Thymus (tissue), 11 donors: ENCODE measurements around the gene ZNF622. TPM values are rescaled to one million over a fixed set of nuclear protein-coding genes. Genes with fewer than 3 reads are reported as not detected.
A peak's percentile ranks its signal among the peaks of the same experiment; 100 is the strongest.
"Not testable (repeated sequence)": the region's sequence is repeated elsewhere in the genome, so short reads cannot be mapped to it uniquely, and the experiment has no call there.

ENCODE experiments used
- DNase-seq, 9 donors: peaks; one replicate each; pipeline ENCODE4 v3.0.0-alpha.2; 2013; ENCODE audit warnings: low spot score in 9 of 9, low read depth in 6 of 9, missing footprints in 1 of 9
- H3K27ac ChIP-seq, 2 donors: one replicate each; pipeline ENCODE4 v1.5.1; 2013; ENCODE audit warnings: control low read depth in 1 of 2, low read depth in 1 of 2, low read length in 1 of 2, mild to moderate bottlenecking in 1 of 2, moderate library complexity in 1 of 2
- H3K27me3 ChIP-seq, 2 donors: one replicate each; pipeline ENCODE4 v1.5.1; 2013; ENCODE audit warnings: low read length in 1 of 2; ENCODE audit not compliant: control insufficient read depth in 2 of 2, insufficient read depth in 1 of 2
- H3K36me3 ChIP-seq, 2 donors: one replicate each; pipeline ENCODE4 v1.5.1; 2013; ENCODE audit warnings: low read length in 1 of 2, mild to moderate bottlenecking in 1 of 2, moderate library complexity in 1 of 2; ENCODE audit not compliant: control insufficient read depth in 2 of 2, insufficient read depth in 2 of 2
- H3K4me1 ChIP-seq, 2 donors: one replicate each; pipeline ENCODE4 v1.5.1; 2013; ENCODE audit warnings: low read length in 2 of 2; ENCODE audit not compliant: control insufficient read depth in 2 of 2, insufficient read depth in 2 of 2
- H3K4me3 ChIP-seq, 2 donors: one replicate each; pipeline ENCODE4 v1.5.1; 2013; ENCODE audit warnings: low read length in 2 of 2, control low read depth in 1 of 2, mild to moderate bottlenecking in 1 of 2
- H3K9me3 ChIP-seq, 2 donors: one replicate each; pipeline ENCODE4 v1.5.1; 2013; ENCODE audit warnings: low read length in 1 of 2, mild to moderate bottlenecking in 1 of 2; ENCODE audit not compliant: control insufficient read depth in 2 of 2, insufficient read depth in 1 of 2
- WGBS: extraction: QIAGEN DNeasy Blood & Tissue Kit; methylation state at CpG from one replicate; pipeline ENCODE4 v1.1.7; 2013; 5-methylcytosine and 5-hydroxymethylcytosine counted together
- polyA plus RNA-seq: library from polyadenylated mRNA; stranded (reverse); fragments of 200-250 nt; gene quantifications from one replicate; pipeline ENCODE4 v1.2.3, GENCODE V29; 2013
- total RNA-seq: library from RNA; stranded (reverse); fragments of 120-200 nt; gene quantifications from one replicate; pipeline ENCODE4 v1.2.4, GENCODE V29; 2013
- donor health status: healthy.

Gene ZNF622
- total and polyA plus RNA-seq, 2 donors: 19.8 to 27.7 TPM

DNA sequence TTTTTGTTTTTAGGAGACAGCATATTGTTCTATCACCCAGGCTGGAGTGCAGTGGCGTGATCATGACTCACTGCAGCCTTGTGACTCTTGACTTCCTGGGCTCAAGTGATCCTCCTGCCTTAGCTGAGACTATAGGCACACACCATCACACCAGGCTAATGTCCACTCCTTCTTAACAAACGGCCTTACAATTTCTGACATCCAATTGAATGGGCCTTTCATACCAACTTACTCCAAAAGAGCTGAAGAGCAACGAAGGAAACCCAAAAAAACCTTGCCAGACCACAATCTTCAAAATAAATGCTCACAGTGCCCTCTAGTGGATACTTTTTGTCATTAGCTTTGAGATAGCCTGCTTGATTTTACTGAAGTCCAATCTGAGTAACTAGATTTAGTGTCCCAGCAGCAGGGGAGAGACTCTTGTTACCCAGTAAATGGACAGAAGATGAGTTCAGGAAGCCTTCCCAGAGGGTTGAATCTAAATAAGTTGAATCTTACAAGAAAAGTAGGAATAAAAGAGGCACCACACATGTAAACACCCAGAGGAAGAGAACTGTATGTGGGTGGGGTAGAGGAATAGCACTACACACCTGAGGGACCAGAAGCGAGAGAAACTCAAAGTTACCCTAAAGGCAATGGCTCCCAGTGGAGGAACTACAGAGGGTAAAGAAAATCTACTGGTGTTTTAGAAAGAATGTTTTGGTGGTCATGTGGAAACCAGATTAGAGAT is 9.3 kb downstream of the ZNF622 start:
- DNase-seq: peak; percentile 24 to 83 (median 57)

DNA sequence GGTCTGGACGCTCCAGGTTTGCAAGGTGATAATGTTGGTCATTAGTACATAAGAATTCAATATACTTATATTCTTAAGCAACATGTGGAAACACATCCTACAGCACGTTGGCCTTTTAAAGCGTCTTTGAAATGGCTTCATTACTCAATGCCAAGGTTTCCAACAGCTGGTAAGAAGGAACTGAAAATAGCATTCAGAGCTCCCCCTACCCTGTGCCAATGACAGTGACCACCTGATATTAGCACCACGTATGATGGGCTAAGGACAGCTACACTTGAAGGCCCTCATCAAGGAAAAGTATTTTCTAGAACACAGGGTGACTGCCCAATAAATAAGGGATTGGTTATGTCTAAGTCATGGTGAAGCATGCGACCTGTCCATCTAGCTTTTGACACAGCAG is 9.9 kb downstream of the ZNF622 start:
- Histone ChIP-seq H3K27me3 (no peaks in the 10 kb centered on the region), H3K27ac (no peak overlapping the region), H3K4me1 (peaks cover 0 to 5% of the 10 kb centered on the region in 2 donors), H3K9me3 (no peaks in the 10 kb centered on the region), H3K36me3 (peaks cover 38 to 82% of the 10 kb centered on the region in 2 donors), H3K4me3 (no peak overlapping the region)
- DNase-seq: no peak
- WGBS: 95% methylated on average over 5 of the region's 5 CpGs

More for the DNA sequence above, 9.3 kb downstream of the ZNF622 start:
- Histone ChIP-seq H3K27ac (no peak overlapping the region), H3K36me3 (peaks cover 37 to 81% of the 10 kb centered on the region in 2 donors), H3K9me3 (no peaks in the 10 kb centered on the region), H3K27me3 (no peaks in the 10 kb centered on the region), H3K4me1 (peaks cover 0 to 5% of the 10 kb centered on the region in 2 donors), H3K4me3 (no peak overlapping the region)
- 54% methylated on average over 4 of the region's 4 CpGs for WGBS

DNA sequence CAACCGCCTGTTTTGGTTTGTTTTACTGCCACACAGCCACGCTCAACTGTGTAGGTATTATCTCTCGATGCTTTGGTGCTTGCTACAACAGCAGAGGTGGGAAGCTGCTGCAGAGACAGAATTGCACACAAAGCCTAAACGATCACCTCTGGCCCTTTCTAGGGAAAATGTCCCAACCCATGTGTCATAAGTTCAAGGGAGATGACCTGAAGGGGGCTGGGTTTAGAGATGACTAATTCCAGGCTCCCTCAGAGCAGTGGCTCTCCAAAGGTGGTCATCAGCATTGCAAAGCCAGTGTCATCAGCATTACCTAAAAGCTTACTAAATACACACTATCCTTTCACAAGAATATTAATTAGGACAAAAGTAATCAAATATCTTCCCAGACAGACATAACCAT is 10.9 kb downstream of the ZNF622 start:
- 99% methylated on average over 4 of the region's 4 CpGs for WGBS
- DNase-seq: no peak
- H3K27me3 ChIP-seq: no peaks in the 10 kb centered on the region
- no peak overlapping the region for H3K27ac ChIP-seq
- no peak overlapping the region for H3K4me3 ChIP-seq
- H3K4me1 ChIP-seq: peaks cover 0 to 5% of the 10 kb centered on the region in 2 donors
- H3K36me3 ChIP-seq: peaks cover 48 to 86% of the 10 kb centered on the region in 2 donors
- H3K9me3 ChIP-seq: no peaks in the 10 kb centered on the region

DNA sequence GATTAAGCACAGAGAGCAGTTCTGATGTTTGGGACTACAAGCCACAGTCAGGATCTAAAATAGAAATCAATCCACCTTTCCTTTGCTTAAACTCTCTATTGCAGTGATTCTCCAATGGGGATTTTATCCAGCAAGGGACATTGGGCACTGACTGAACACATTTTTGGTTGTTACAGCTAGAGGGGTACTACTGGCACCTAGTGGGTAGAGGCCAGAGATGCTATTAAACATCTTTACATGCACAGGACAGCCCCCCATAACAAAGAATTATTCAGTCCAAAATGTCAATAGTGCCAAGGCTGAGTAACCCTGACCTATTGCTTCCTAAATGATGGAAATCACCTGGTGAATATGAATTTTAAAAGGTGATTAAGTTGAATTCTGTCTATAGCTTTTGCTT is 12.0 kb downstream of the ZNF622 start:
- H3K4me3 ChIP-seq: no peak overlapping the region
- no peak overlapping the region for H3K27ac ChIP-seq
- no peak for DNase-seq
- H3K36me3 ChIP-seq: peaks cover 44 to 90% of the 10 kb centered on the region in 2 donors
- H3K27me3 ChIP-seq: no peaks in the 10 kb centered on the region
- H3K9me3 ChIP-seq: no peaks in the 10 kb centered on the region
- H3K4me1 ChIP-seq: peaks cover 0 to 5% of the 10 kb centered on the region in 2 donors

DNA sequence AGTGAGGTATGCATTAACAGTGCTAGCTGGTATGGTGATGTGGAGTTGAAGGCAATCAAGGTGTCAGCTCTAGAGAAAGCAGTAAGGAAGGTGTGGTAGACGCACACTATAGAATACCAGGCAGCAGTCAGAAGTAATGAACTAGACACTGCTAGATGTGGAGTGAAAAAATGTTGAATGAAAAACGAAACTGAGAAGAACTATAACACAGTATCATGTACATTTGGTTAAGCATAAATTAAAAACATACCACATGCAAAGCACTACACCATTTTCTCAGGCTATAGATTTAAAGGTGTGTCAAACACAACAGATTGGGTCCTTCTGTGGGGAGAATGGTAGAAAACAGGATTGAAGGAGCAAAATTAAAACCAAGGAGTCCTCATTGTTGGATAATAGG is 15.4 kb downstream of the ZNF622 start:
- Histone ChIP-seq H3K4me3 (no peak overlapping the region), H3K9me3 (no peaks in the 10 kb centered on the region), H3K4me1 (no peaks in the 10 kb centered on the region), H3K36me3 (peaks cover 39 to 64% of the 10 kb centered on the region in 2 donors), H3K27ac (no peak overlapping the region), H3K27me3 (no peaks in the 10 kb centered on the region)
- DNase-seq: no peak
- 97% methylated on average over 2 of the region's 2 CpGs for WGBS

DNA sequence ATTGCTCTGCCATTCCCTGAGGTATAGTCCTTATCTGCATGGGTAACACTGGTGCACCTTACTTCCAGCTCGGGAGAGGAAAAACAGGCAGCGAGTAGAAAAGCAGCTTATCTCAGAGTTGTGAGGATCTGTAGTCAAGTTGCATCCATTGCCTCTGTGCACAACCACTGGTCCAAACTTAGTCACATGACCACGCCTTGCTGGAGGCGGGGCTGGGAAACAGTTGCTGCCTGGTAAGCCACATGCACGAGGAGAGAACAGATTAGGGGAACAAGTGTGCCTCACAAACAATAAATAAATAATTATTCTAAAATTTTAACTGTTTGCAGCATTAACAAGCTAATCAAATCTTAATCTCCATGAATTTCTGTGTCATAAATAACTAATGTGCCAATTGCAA is 18.6 kb downstream of the ZNF622 start:
- Histone ChIP-seq H3K9me3 (no peaks in the 10 kb centered on the region), H3K4me1 (no peaks in the 10 kb centered on the region), H3K27ac (no peak overlapping the region), H3K27me3 (no peaks in the 10 kb centered on the region), H3K4me3 (no peak overlapping the region), H3K36me3 (peaks cover 30 to 40% of the 10 kb centered on the region in 2 donors)
- no peak for DNase-seq
- WGBS: 97% methylated on average over 5 of the region's 5 CpGs

DNA sequence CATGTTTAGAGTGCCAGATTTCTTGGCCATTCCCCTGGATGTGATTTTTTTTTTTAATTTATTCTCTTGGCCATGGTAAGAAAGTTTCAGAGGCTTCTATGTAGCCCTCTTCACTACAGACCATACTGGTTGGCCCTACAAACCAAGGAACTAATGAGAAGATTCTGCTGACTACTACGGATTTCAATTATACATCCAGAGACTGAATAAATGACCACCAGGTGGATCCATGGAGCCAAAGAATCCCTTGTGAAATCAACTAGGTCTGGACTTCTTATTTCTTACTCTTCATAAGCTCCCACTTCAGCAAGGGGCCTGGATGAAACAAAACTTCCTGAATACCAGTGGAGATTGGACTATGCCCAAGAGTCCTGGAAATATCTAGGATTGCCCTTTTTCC is 27.6 kb downstream of the ZNF622 start:
- Histone ChIP-seq H3K4me3 (no peak overlapping the region), H3K27ac (no peak overlapping the region), H3K36me3 (no peaks in the 10 kb centered on the region), H3K27me3 (no peaks in the 10 kb centered on the region), H3K9me3 (no peaks in the 10 kb centered on the region), H3K4me1 (no peaks in the 10 kb centered on the region)
- WGBS: 86% methylated on average over 1 of the region's 1 CpG
- no peak for DNase-seq

DNA sequence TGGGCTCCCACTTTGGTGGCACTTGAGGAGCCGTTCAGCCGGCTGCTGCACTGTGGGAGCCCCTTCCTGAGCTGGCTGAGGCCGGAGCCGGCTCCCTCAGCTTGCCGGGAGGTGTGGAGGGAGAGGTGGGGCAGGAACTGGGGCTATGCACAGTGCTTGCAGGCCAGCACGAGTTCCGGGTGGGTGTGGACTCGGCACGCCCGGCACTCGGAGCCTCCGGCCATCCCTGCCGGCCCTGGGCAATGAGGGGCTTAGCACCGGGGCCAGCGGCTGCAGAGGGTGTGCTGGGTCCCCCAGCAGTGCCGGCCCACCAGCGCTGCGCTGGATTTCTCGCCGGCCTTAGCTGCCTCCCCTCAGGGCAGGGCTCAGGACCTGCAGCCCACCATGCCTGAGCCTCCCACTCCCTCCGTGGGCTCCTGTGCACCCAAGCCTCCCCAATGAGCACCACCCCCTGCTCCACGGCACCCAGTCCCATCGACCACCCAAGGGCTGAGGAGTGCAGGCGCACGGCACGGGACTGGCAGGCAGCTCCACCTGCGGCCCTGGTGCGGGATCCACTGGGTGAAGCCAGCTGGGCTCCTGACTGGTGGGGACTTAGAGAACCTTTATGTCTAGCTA is 29.4 kb downstream of the ZNF622 start:
- H3K4me1 ChIP-seq, H3K27ac ChIP-seq, H3K9me3 ChIP-seq, DNase-seq, H3K27me3 ChIP-seq, H3K4me3 ChIP-seq, H3K36me3 ChIP-seq: not testable (repeated sequence)
- WGBS: 92% methylated on average over 28 of the region's 28 CpGs

DNA sequence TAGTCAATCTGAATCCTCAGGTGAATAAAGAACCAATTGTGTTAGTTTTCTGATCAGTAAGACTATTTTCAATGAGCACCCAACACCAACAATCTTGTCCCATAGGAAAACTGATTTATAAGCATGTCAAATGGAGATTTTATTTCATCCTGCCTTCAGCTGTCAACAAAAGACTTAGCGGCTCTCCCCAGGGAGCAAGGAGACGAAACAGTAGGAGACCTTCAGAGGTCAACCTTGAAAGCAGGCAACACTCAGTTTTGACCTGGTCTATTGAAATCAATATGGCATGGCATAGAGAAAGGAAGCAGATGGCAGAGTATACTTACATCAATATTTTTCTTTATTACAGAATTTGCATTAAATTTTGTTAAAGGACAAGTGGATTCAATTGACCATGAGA is 34.1 kb downstream of the ZNF622 start:
- Histone ChIP-seq H3K4me1 (no peaks in the 10 kb centered on the region), H3K9me3 (no peaks in the 10 kb centered on the region), H3K36me3 (no peaks in the 10 kb centered on the region), H3K27ac (no peak overlapping the region), H3K27me3 (no peaks in the 10 kb centered on the region), H3K4me3 (no peak overlapping the region)
- DNase-seq: no peak
- WGBS: 82% methylated on average over 2 of the region's 2 CpGs
